WI38 (cell line): Measurements from ENCODE around the gene GTF2F2.

Experiments
- H3K4me3 ChIP-seq: 2 replicates; pipeline ENCODE4 v1.5.1; 2011; ENCODE audit warnings: low read depth, mild to moderate bottlenecking, control low read depth, low read length
- TF ChIP-seq, protein P1 (sequence below): IDR thresholded peaks from 2 replicates; pipeline ENCODE4 v1.5.1; 2012; ENCODE audit warnings: low read depth, mild to moderate bottlenecking, control low read depth, low read length

Gene GTF2F2

DNA sequence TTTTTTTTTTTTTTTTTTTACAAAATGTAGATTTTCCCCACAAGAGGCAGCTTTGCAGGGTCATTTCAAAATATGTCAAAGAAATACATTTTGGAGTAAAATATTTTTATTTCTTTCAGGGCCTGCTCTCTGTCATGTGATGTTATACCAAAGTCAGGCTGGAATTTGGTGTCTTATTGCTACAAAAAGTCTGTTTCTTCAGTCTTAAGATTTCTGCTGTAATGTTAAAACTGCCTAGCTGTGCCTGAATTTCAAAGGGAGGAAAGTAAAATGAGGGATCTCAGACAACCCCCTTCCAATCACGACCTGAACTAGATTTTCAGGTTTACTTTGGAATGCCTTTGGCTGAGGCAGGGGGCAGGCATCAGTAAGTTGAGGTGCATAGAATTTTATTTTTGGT, 12.8 kb upstream of the GTF2F2 start:
- TF ChIP-seq, protein P1, sequence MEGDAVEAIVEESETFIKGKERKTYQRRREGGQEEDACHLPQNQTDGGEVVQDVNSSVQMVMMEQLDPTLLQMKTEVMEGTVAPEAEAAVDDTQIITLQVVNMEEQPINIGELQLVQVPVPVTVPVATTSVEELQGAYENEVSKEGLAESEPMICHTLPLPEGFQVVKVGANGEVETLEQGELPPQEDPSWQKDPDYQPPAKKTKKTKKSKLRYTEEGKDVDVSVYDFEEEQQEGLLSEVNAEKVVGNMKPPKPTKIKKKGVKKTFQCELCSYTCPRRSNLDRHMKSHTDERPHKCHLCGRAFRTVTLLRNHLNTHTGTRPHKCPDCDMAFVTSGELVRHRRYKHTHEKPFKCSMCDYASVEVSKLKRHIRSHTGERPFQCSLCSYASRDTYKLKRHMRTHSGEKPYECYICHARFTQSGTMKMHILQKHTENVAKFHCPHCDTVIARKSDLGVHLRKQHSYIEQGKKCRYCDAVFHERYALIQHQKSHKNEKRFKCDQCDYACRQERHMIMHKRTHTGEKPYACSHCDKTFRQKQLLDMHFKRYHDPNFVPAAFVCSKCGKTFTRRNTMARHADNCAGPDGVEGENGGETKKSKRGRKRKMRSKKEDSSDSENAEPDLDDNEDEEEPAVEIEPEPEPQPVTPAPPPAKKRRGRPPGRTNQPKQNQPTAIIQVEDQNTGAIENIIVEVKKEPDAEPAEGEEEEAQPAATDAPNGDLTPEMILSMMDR = no peak
- H3K4me3 ChIP-seq = no peak overlapping the region

DNA sequence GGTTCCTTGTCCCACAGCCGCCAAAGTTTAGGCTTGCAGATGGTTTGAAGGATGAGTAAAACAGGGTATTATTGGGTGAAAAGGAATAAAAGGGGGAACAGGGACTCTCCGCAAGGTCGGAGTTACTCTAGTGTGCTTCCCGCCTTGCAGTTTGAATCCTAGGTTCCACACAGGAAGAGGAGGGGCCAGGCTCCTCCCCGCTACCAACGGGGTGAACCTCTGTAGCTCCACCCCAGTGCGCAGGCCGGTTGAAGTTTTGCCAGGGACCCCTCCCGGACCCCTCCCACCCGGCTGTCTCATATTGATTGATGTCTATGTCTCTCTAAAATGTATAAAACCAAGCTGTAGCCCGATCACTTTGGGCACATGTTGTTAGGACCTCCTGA, 11.6 kb upstream of the GTF2F2 start:
- TF ChIP-seq, protein P1 = no peak
- no peak overlapping the region for H3K4me3 ChIP-seq

DNA sequence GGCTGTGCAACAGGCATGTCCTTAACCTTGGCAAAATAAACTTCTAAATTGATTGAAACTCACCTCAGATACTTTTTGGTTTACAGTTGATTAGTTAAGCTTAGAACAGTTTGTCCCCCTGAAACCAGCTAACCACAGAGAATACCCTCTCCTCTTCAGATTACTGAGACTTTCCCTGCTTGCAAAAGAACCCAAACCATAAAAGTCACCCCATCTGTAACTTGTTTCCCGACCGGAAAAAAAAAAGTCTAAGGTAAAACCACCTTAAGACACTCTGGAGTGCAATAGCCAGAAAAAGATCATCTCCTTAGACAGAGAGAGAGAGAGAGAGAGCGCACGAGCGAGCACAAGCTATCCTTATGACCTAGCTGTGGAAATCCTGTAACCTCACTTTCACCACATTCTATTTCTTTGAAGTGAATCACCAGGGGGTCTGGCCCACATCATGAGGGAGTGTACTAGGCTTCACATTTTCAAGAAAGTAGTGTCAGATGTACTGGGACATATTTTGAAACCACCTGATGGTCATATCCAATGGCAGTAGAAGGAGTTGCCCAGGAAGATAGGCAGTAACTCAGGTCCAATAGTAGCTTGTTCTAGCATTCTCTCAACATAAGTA, 11.1 kb upstream of the GTF2F2 start:
- H3K4me3 ChIP-seq = no peak overlapping the region
- TF ChIP-seq, protein P1 = no peak

DNA sequence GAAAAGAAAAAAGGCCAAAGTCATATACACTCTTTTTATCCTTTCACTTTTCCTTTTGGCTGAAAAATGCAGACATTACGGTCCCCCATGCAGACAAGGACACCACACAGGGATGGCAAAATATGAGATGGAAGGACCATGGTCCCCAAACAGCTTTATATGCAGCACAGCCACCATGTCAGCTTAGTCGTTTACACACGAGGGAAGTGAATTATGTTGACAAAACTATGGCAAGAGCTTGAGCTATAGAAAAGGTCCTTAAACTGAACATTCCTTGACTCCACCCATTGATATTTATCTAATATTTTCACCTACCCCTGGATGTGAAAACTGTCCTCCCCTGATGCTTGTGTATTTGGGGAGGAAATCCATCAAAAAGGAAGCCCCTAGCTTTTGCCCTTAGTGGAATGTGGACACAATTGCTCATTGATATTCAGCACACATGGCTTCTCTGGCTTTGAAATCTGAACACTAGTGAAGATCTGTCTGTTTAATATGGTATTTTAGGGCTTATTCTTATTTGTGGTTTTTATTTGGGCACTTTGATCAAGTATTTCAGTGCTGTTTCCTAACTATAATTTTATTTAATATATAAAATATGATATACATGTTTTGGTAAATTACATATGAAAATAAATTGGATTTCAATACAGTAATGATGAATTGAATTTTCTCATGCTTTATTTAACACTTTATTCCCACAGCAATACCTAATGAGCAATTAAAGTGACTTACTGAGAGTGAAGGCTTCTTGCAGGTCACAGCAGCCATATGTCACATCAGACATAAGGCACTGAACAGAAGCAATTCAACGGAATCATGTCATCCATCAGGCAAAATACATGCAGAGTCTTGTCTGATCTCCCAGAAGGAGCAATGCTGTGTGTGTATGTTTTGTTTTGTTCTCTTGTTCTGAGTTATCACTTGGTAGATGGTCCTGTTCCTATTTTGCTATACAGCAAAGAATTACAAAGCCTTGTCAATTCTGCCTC, 6.8 kb upstream of the GTF2F2 start:
- no peak overlapping the region for H3K4me3 ChIP-seq
- TF ChIP-seq, protein P1 = no peak

DNA sequence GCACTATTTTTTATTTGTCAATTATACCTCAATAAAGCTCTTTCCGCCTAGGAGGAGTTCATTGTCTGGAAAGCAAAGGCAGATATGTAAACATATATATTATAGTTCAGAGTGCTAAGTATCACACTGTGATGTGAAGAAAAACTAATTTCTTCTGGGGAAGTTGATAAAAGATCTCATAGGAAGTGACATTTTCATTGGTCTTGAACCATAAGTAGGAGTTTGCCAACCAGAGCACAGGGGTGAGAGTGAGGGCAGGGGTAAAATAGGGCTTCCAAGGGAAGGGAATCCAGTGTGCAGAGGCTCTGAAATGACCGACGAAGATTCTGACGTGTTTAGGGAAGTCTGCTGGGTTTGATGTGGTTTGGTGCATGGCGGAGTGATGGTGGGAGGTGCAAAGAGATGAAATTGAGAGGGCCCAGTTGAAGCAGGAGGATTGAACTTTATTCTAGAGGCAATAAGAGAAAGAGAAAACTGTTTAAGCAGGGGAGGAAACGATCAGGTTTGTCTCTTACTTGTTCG, 780 bp upstream of the GTF2F2 start:
- TF ChIP-seq, protein P1 = no peak
- H3K4me3 ChIP-seq = peak overlapping the region; percentile 98

DNA sequence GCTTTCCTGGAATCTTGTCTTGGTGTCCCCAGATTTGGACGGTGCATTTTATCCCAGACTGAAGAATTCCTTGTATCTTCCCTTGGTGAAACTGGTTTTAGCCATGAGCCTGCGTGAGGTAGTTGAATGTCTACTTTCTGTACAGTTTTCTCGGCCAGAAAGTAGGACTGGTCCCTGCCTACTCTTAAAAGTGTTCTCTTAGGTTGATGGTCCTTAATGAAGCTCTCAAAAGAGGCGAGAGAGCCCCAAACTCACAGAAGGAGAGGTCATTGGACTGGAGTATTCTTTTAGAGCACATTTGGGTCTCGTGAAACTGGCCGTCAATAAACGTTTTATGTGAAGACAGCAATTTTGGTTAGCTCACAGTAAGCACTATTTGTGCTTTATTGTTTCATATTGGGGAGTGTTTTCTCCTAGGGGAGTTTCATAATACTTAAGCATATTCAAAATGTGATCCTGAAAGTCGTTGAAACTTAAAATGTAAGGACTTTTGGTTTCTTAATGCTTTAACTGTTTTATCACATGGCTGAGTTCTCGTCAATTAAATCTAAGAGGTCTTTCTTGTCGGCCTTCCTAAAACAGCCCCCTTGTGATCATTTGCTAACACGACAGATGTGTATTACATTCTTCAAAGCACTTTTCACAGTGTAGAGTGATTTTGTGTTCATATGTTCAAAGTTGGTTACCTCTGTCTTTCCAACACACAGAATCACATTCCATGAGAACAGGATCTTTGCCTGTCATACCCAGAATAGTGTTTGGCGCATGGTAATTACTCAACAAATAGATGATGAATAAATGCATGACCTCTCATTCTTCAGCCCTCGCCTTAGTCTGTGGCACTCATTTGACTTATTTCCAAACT, 889 bp downstream of the GTF2F2 start:
- peak overlapping the region; percentile 98 for H3K4me3 ChIP-seq
- TF ChIP-seq, protein P1 = peak; percentile 9; the same call in 1 of the 2 replicates
